ENCODE data around the gene CROCC.
"Not testable (repeated sequence)": the region's sequence is repeated elsewhere in the genome, so short reads cannot be mapped to it uniquely, and the experiment has no call there.

Gene CROCC

GRCh38 chr1:16946185-16946584 lies 24.5 kb downstream of the CROCC start:
- not testable (repeated sequence) for DNase-seq

GRCh38 chr1:16946646-16947045 lies 24.9 kb downstream of the CROCC start:
- DNase-seq, result no peak

- not testable (repeated sequence) for DNase-seq
Measured at GRCh38 chr1:16948282-16948891, 26.7 kb downstream of the CROCC start.

- not testable (repeated sequence) for DNase-seq
Measured at GRCh38 chr1:16949026-16949425, 27.3 kb downstream of the CROCC start.

GRCh38 chr1:16952376-16952775 lies 30.6 kb downstream of the CROCC start:
- not testable (repeated sequence) for DNase-seq

- no peak for DNase-seq
Measured at GRCh38 chr1:16954579-16954978, 32.8 kb downstream of the CROCC start.

GRCh38 chr1:16955186-16955585 lies 33.5 kb downstream of the CROCC start:
- no peak for DNase-seq

GRCh38 chr1:16956775-16957174 lies 35.0 kb downstream of the CROCC start:
- no peak for DNase-seq

- no peak for DNase-seq
Measured at GRCh38 chr1:16957731-16958130, 36.0 kb downstream of the CROCC start.

- DNase-seq, result no peak
Measured at GRCh38 chr1:16958475-16958874, 36.7 kb downstream of the CROCC start.

GRCh38 chr1:16960560-16961296 lies 39.0 kb downstream of the CROCC start:
- peak; percentile 84 for DNase-seq

- no peak for DNase-seq
Measured at GRCh38 chr1:16961297-16962133, 39.8 kb downstream of the CROCC start.

GRCh38 chr1:16964169-16964568 lies 42.4 kb downstream of the CROCC start:
- not testable (repeated sequence) for DNase-seq

- no peak for DNase-seq
Measured at GRCh38 chr1:16965486-16966067, 43.8 kb downstream of the CROCC start.

GRCh38 chr1:16966282-16966681 lies 44.6 kb downstream of the CROCC start:
- no peak for DNase-seq

- no peak for DNase-seq
Measured at GRCh38 chr1:16967095-16967575, 45.4 kb downstream of the CROCC start.

- DNase-seq, result no peak
Measured at GRCh38 chr1:16967962-16968361, 46.2 kb downstream of the CROCC start.

GRCh38 chr1:16968372-16968771 lies 46.6 kb downstream of the CROCC start:
- no peak for DNase-seq

GRCh38 chr1:16969057-16969611 lies 47.4 kb downstream of the CROCC start:
- DNase-seq, result no peak

- DNase-seq, result no peak
Measured at GRCh38 chr1:16969651-16970050, 47.9 kb downstream of the CROCC start.

GRCh38 chr1:16970132-16970910 lies 48.6 kb downstream of the CROCC start:
- no peak for DNase-seq

All from stimulated activated CD4-positive, alpha-beta T cell treated with anti-CD3 and anti-CD28 coated beads, Interleukin-4, amount 100 ng/mL, for 24 hours (primary cell).